ENCODE data around the gene SLC10A7. TPM values are rescaled to one million over a fixed set of nuclear protein-coding genes. Genes with fewer than 3 reads are reported as not detected.

Gene SLC10A7
- total and polyA plus RNA-seq, 2 donors (not counting 1 experiment from before 2014, with no cell fraction given) = 5.7 to 18.3 TPM

DNA sequence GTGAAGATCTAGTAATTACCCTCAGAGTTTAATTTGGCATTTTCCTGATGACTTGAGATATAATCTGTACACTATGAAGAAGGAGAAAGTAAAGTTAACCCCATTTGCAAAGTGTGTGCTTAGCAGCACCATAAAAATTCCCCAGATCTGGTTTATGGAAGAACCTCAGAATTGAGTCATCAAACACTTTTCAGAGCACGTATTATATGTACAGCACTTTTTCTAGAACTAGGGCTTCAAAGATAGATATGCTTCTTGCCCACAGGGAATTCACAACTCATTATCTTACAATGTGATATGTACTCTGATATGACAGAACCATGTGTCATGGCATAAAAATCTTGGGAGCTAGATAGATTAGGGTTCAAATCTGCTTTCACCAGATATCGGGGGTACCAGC is 150.9 kb downstream of the SLC10A7 start:
- Histone ChIP-seq H3K4me1 (ENCODE audit: control insufficient read depth in 2 of 2, insufficient read depth in 2 of 2, low read length in 2 of 2) (no peaks in the 10 kb centered on the region), H4K20me1 (ENCODE audit: control insufficient read depth, insufficient read depth, low read length, poor library complexity, severe bottlenecking) (no peaks in the 10 kb centered on the region), H3K36me3 (replicated peaks in 1 of 2; ENCODE audit: control extremely low read depth in 1 of 2, control insufficient read depth in 1 of 2, extremely low read depth in 1 of 2, insufficient read depth in 2 of 2, low read length in 1 of 2) (no peaks in the 10 kb centered on the region), H3K27ac (ENCODE audit: low read length in 2 of 2) (no peak overlapping the region), H3K4me3 (ENCODE audit: control extremely low read depth in 1 of 5, extremely low read depth in 1 of 5, insufficient read depth in 1 of 5, low read depth in 2 of 5, low read length in 4 of 5) (no peak overlapping the region), H3K79me2 (ENCODE audit: control insufficient read depth, insufficient read depth, low read length) (no peaks in the 10 kb centered on the region), H3K9ac (ENCODE audit: low read length) (no peak overlapping the region), H3K27me3 (replicated peaks in 1 of 4; ENCODE audit: control extremely low read depth in 1 of 4, control insufficient read depth in 3 of 4, insufficient read depth in 4 of 4, low read length in 3 of 4) (no peaks in the 10 kb centered on the region), H3K9me3 (ENCODE audit: control extremely low read depth in 1 of 3, control insufficient read depth in 2 of 3, insufficient read depth in 1 of 3, low read length in 2 of 3) (no peaks in the 10 kb centered on the region), H2AFZ (ENCODE audit: insufficient read depth, low read depth, low read length, poor library complexity, severe bottlenecking) (no peak overlapping the region), H3K4me2 (replicated peaks; ENCODE audit: low read depth, low read length, poor library complexity, severe bottlenecking) (no peak overlapping the region)
- Mint-ChIP-seq H3K27ac (no peak overlapping the region), H3K4me1 (no peaks in the 10 kb centered on the region), H3K27me3 (no peaks in the 10 kb centered on the region), H3K4me3 (no peak overlapping the region), H3K9me3 (ENCODE audit: insufficient read depth) (no peaks in the 10 kb centered on the region)
- intact Hi-C loops (cut with micrococcal nuclease) = no loop called here
- ATAC-seq (ENCODE audit: low read depth) (no peak), DNase-seq (no peak)
- ChIA-PET CTCF (no interaction called here), POLR2A (no interaction called here)
- TF ChIP-seq, protein P1, sequence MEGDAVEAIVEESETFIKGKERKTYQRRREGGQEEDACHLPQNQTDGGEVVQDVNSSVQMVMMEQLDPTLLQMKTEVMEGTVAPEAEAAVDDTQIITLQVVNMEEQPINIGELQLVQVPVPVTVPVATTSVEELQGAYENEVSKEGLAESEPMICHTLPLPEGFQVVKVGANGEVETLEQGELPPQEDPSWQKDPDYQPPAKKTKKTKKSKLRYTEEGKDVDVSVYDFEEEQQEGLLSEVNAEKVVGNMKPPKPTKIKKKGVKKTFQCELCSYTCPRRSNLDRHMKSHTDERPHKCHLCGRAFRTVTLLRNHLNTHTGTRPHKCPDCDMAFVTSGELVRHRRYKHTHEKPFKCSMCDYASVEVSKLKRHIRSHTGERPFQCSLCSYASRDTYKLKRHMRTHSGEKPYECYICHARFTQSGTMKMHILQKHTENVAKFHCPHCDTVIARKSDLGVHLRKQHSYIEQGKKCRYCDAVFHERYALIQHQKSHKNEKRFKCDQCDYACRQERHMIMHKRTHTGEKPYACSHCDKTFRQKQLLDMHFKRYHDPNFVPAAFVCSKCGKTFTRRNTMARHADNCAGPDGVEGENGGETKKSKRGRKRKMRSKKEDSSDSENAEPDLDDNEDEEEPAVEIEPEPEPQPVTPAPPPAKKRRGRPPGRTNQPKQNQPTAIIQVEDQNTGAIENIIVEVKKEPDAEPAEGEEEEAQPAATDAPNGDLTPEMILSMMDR (IDR thresholded peaks at IDR 0.05) = no peak
- no peak for TF ChIP-seq EZH2 (IDR thresholded peaks at IDR 0.05; ENCODE audit: borderline replicate concordance, insufficient read depth, low read depth, low read length, poor library complexity, severe bottlenecking)
- no CpG with 5 or more reads among the region's 2 CpGs for WGBS (ENCODE audit: insufficient coverage)

DNA sequence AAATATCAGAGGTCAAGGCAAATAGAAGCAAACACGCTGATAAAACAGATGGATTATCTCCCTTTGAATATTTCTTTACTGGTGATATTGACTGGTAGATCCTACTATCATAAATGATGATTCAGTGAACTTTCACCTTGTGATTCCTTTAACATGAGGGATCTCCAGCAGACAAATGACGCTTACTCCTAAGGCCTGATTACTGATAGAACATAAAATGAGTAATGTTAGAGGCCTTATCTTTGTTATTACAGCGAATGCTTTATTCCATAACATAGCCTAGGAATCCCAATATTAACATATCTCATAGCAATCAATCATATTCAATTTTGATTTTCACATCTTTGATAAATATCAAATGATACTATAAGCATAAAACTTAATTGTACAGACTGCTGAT is 152.3 kb downstream of the SLC10A7 start:
- Mint-ChIP-seq H3K4me1 (no peaks in the 10 kb centered on the region), H3K9me3 (ENCODE audit: insufficient read depth) (no peaks in the 10 kb centered on the region), H3K27ac (no peak overlapping the region), H3K4me3 (no peak overlapping the region), H3K27me3 (no peaks in the 10 kb centered on the region)
- H3K4me2 ChIP-seq (replicated peaks; ENCODE audit: low read depth, low read length, poor library complexity, severe bottlenecking) = no peak overlapping the region
- no CpG with 5 or more reads among the region's 3 CpGs for WGBS (ENCODE audit: insufficient coverage)
- no peak overlapping the region for H2AFZ ChIP-seq (ENCODE audit: insufficient read depth, low read depth, low read length, poor library complexity, severe bottlenecking)
- TF ChIP-seq EZH2 (IDR thresholded peaks at IDR 0.05; ENCODE audit: borderline replicate concordance, insufficient read depth, low read depth, low read length, poor library complexity, severe bottlenecking) = no peak
- TF ChIP-seq, protein P1 (IDR thresholded peaks at IDR 0.05) = no peak
- DNase-seq = no peak
- H3K4me1 ChIP-seq (ENCODE audit: control insufficient read depth in 2 of 2, insufficient read depth in 2 of 2, low read length in 2 of 2) = no peaks in the 10 kb centered on the region
- ChIA-PET CTCF (no interaction called here), POLR2A (no interaction called here)
- no peaks in the 10 kb centered on the region for H3K36me3 ChIP-seq (replicated peaks in 1 of 2; ENCODE audit: control extremely low read depth in 1 of 2, control insufficient read depth in 1 of 2, extremely low read depth in 1 of 2, insufficient read depth in 2 of 2, low read length in 1 of 2)
- H3K4me3 ChIP-seq (ENCODE audit: control extremely low read depth in 1 of 5, extremely low read depth in 1 of 5, insufficient read depth in 1 of 5, low read depth in 2 of 5, low read length in 4 of 5) = no peak overlapping the region
- no peaks in the 10 kb centered on the region for H4K20me1 ChIP-seq (ENCODE audit: control insufficient read depth, insufficient read depth, low read length, poor library complexity, severe bottlenecking)
- no peaks in the 10 kb centered on the region for H3K27me3 ChIP-seq (replicated peaks in 1 of 4; ENCODE audit: control extremely low read depth in 1 of 4, control insufficient read depth in 3 of 4, insufficient read depth in 4 of 4, low read length in 3 of 4)
- H3K9me3 ChIP-seq (ENCODE audit: control extremely low read depth in 1 of 3, control insufficient read depth in 2 of 3, insufficient read depth in 1 of 3, low read length in 2 of 3) = no peaks in the 10 kb centered on the region
- H3K27ac ChIP-seq (ENCODE audit: low read length in 2 of 2) = no peak overlapping the region
- H3K79me2 ChIP-seq (ENCODE audit: control insufficient read depth, insufficient read depth, low read length) = no peaks in the 10 kb centered on the region
- no peak overlapping the region for H3K9ac ChIP-seq (ENCODE audit: low read length)
- ATAC-seq (ENCODE audit: low read depth) = no peak
- intact Hi-C loops (cut with micrococcal nuclease) = no loop called here

Measured in B cell (primary cell).